ENCODE data around the gene TRNAU1AP. TPM values are rescaled to one million over a fixed set of nuclear protein-coding genes. Genes with fewer than 3 reads are reported as not detected.
A peak's percentile ranks its signal among the peaks of the same experiment; 100 is the strongest.

Gene TRNAU1AP
- total and polyA plus RNA-seq, 10 of the 15 experiments (the other 5 are each of a cell fraction or from before 2014, with no cell fraction given): 24.3 to 67.0 (median 31.8) TPM

DNA sequence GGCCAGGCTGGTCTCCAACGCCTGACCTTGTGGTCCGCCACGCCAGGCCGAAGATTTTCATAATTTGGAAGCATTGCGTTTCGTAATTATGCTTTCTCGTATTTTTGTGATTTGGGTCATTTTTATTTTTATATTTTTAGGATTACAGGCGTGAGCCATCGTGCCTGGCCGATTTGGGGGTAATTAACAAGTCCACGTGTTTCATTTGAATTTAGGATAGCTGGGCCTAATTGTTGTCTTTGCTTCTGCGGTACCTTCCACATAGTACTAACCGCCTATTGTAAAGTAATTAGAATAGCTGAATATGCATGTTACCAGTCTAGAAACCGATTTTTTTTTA lies 46.0 kb upstream of the TRNAU1AP start (continued):
- TF ChIP-seq SIN3A (IDR thresholded peaks at IDR 0.05; ENCODE audit: low read depth, low read length) (no peak), STAT3 (IDR thresholded peaks at IDR 0.05; ENCODE audit: low read depth, low read length) (no peak), ETV6 (conservative IDR thresholded peaks at IDR 0.05 in 1 of 2, IDR thresholded peaks at IDR 0.05 in 1 of 2; ENCODE audit: borderline replicate concordance in 1 of 2, low read depth in 1 of 2) (no peak), ESRRA (IDR thresholded peaks at IDR 0.05; ENCODE audit: low read length) (no peak), RUNX3 (IDR thresholded peaks at IDR 0.05; ENCODE audit: low read length) (no peak), CHD1 (IDR thresholded peaks at IDR 0.05; ENCODE audit: low read depth, low read length) (peak; percentile 60; the same call in 1 of the 2 replicates), NFIC (IDR thresholded peaks at IDR 0.05; ENCODE audit: low read depth, low read length) (0 out of 2 replicates have a peak, but pooled peaks have one; percentile 31), POLR2A (IDR thresholded peaks at IDR 0.05; ENCODE audit: low read depth, low read length) (no peak; the same call in 1 of the 2 replicates), NR2C2 (IDR thresholded peaks at IDR 0.05; ENCODE audit: borderline replicate concordance, control insufficient read depth, insufficient read length, low read depth) (no peak), MEF2A (IDR thresholded peaks at IDR 0.05; ENCODE audit: insufficient read depth, low read depth, low read length) (no peak), RAD51 (IDR thresholded peaks at IDR 0.05) (0 out of 2 replicates have a peak, but pooled peaks have one; percentile 9), SMAD5 (IDR thresholded peaks at IDR 0.05; ENCODE audit: low read depth) (peak; percentile 32; the same call in 1 of the 2 replicates), POLR2AphosphoS5 (IDR thresholded peaks at IDR 0.05; ENCODE audit: low read length) (no peak), NRF1 (conservative IDR thresholded peaks at IDR 0.05; ENCODE audit: low read depth, low read length) (no peak)
- TF ChIP-seq, protein P1, sequence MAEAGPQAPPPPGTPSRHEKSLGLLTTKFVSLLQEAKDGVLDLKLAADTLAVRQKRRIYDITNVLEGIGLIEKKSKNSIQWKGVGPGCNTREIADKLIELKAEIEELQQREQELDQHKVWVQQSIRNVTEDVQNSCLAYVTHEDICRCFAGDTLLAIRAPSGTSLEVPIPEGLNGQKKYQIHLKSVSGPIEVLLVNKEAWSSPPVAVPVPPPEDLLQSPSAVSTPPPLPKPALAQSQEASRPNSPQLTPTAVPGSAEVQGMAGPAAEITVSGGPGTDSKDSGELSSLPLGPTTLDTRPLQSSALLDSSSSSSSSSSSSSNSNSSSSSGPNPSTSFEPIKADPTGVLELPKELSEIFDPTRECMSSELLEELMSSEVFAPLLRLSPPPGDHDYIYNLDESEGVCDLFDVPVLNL (IDR thresholded peaks at IDR 0.05; ENCODE audit: low read depth, low read length): no peak
- TF ChIP-seq, protein P2, sequence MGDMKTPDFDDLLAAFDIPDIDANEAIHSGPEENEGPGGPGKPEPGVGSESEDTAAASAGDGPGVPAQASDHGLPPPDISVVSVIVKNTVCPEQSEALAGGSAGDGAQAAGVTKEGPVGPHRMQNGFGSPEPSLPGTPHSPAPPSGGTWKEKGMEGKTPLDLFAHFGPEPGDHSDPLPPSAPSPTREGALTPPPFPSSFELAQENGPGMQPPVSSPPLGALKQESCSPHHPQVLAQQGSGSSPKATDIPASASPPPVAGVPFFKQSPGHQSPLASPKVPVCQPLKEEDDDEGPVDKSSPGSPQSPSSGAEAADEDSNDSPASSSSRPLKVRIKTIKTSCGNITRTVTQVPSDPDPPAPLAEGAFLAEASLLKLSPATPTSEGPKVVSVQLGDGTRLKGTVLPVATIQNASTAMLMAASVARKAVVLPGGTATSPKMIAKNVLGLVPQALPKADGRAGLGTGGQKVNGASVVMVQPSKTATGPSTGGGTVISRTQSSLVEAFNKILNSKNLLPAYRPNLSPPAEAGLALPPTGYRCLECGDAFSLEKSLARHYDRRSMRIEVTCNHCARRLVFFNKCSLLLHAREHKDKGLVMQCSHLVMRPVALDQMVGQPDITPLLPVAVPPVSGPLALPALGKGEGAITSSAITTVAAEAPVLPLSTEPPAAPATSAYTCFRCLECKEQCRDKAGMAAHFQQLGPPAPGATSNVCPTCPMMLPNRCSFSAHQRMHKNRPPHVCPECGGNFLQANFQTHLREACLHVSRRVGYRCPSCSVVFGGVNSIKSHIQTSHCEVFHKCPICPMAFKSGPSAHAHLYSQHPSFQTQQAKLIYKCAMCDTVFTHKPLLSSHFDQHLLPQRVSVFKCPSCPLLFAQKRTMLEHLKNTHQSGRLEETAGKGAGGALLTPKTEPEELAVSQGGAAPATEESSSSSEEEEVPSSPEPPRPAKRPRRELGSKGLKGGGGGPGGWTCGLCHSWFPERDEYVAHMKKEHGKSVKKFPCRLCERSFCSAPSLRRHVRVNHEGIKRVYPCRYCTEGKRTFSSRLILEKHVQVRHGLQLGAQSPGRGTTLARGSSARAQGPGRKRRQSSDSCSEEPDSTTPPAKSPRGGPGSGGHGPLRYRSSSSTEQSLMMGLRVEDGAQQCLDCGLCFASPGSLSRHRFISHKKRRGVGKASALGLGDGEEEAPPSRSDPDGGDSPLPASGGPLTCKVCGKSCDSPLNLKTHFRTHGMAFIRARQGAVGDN (IDR thresholded peaks at IDR 0.05): no peak
- TF ChIP-seq, protein P3, sequence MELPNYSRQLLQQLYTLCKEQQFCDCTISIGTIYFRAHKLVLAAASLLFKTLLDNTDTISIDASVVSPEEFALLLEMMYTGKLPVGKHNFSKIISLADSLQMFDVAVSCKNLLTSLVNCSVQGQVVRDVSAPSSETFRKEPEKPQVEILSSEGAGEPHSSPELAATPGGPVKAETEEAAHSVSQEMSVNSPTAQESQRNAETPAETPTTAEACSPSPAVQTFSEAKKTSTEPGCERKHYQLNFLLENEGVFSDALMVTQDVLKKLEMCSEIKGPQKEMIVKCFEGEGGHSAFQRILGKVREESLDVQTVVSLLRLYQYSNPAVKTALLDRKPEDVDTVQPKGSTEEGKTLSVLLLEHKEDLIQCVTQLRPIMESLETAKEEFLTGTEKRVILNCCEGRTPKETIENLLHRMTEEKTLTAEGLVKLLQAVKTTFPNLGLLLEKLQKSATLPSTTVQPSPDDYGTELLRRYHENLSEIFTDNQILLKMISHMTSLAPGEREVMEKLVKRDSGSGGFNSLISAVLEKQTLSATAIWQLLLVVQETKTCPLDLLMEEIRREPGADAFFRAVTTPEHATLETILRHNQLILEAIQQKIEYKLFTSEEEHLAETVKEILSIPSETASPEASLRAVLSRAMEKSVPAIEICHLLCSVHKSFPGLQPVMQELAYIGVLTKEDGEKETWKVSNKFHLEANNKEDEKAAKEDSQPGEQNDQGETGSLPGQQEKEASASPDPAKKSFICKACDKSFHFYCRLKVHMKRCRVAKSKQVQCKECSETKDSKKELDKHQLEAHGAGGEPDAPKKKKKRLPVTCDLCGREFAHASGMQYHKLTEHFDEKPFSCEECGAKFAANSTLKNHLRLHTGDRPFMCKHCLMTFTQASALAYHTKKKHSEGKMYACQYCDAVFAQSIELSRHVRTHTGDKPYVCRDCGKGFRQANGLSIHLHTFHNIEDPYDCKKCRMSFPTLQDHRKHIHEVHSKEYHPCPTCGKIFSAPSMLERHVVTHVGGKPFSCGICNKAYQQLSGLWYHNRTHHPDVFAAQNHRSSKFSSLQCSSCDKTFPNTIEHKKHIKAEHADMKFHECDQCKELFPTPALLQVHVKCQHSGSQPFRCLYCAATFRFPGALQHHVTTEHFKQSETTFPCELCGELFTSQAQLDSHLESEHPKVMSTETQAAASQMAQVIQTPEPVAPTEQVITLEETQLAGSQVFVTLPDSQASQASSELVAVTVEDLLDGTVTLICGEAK (IDR thresholded peaks at IDR 0.05; ENCODE audit: borderline replicate concordance): no peak
- TF ChIP-seq, protein P4, sequence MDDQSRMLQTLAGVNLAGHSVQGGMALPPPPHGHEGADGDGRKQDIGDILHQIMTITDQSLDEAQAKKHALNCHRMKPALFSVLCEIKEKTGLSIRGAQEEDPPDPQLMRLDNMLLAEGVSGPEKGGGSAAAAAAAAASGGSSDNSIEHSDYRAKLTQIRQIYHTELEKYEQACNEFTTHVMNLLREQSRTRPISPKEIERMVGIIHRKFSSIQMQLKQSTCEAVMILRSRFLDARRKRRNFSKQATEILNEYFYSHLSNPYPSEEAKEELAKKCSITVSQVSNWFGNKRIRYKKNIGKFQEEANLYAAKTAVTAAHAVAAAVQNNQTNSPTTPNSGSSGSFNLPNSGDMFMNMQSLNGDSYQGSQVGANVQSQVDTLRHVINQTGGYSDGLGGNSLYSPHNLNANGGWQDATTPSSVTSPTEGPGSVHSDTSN (IDR thresholded peaks at IDR 0.05; ENCODE audit: insufficient replicate concordance, low read depth, low read length): no peak
- TF ChIP-seq, protein P5, sequence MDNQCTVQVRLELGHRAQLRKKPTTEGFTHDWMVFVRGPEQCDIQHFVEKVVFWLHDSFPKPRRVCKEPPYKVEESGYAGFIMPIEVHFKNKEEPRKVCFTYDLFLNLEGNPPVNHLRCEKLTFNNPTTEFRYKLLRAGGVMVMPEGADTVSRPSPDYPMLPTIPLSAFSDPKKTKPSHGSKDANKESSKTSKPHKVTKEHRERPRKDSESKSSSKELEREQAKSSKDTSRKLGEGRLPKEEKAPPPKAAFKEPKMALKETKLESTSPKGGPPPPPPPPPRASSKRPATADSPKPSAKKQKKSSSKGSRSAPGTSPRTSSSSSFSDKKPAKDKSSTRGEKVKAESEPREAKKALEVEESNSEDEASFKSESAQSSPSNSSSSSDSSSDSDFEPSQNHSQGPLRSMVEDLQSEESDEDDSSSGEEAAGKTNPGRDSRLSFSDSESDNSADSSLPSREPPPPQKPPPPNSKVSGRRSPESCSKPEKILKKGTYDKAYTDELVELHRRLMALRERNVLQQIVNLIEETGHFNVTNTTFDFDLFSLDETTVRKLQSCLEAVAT (IDR thresholded peaks at IDR 0.05): peak; percentile 5; the same call in 1 of the 2 replicates

Measured in GM12878 (cell line).